ENCODE data around the gene STAG1.
"Not testable (repeated sequence)": the region's sequence is repeated elsewhere in the genome, so short reads cannot be mapped to it uniquely, and the experiment has no call there.

Gene STAG1

GRCh38 chr3:136490646-136491405 lies 261.4 kb downstream of the STAG1 start:
- DNase-seq: no peak

GRCh38 chr3:136485777-136486176 lies 266.4 kb downstream of the STAG1 start:
- no peak for DNase-seq

GRCh38 chr3:136476280-136476679 lies 275.9 kb downstream of the STAG1 start:
- no peak for DNase-seq

- DNase-seq: not testable (repeated sequence)
These were observed 277.3 kb downstream of the STAG1 start for GRCh38 chr3:136474876-136475275.

GRCh38 chr3:136473716-136474326 lies 278.4 kb downstream of the STAG1 start:
- no peak for DNase-seq

- DNase-seq: no peak
These were observed 286.9 kb downstream of the STAG1 start for GRCh38 chr3:136465296-136465695.

GRCh38 chr3:136464502-136464901 lies 287.7 kb downstream of the STAG1 start:
- no peak for DNase-seq

GRCh38 chr3:136463170-136463569 lies 289.0 kb downstream of the STAG1 start:
- DNase-seq: no peak

- no peak for DNase-seq
These were observed 294.4 kb downstream of the STAG1 start for GRCh38 chr3:136457793-136458192.

GRCh38 chr3:136456196-136456595 lies 296.0 kb downstream of the STAG1 start:
- DNase-seq: no peak

- DNase-seq: no peak
These were observed 307.6 kb downstream of the STAG1 start for GRCh38 chr3:136444581-136444980.

GRCh38 chr3:136437043-136437442 lies 315.1 kb downstream of the STAG1 start:
- DNase-seq: no peak

GRCh38 chr3:136434429-136434828 lies 317.7 kb downstream of the STAG1 start:
- DNase-seq: no peak

- DNase-seq: no peak
These were observed 319.5 kb downstream of the STAG1 start for GRCh38 chr3:136432685-136433084.

GRCh38 chr3:136428167-136428566 lies 324.0 kb downstream of the STAG1 start:
- no peak for DNase-seq

- DNase-seq: no peak
These were observed 324.9 kb downstream of the STAG1 start for GRCh38 chr3:136427236-136427635.

GRCh38 chr3:136414476-136414875 lies 337.7 kb downstream of the STAG1 start:
- no peak for DNase-seq

- no peak for DNase-seq
These were observed 339.9 kb downstream of the STAG1 start for GRCh38 chr3:136412307-136412706.

GRCh38 chr3:136409549-136409948 lies 342.6 kb downstream of the STAG1 start:
- DNase-seq: no peak

- DNase-seq: no peak
These were observed 348.1 kb downstream of the STAG1 start for GRCh38 chr3:136404056-136404455.

- no peak for DNase-seq
These were observed 355.3 kb downstream of the STAG1 start for GRCh38 chr3:136396916-136397315.

- DNase-seq: no peak
These were observed 361.6 kb downstream of the STAG1 start for GRCh38 chr3:136390574-136390973.

- no peak for DNase-seq
These were observed 365.1 kb downstream of the STAG1 start for GRCh38 chr3:136387031-136387430.

- no peak for DNase-seq
These were observed 366.7 kb downstream of the STAG1 start for GRCh38 chr3:136385457-136385856.

- DNase-seq: no peak
These were observed 371.1 kb downstream of the STAG1 start for GRCh38 chr3:136381051-136381450.
